ENCODE data around the gene MYH14.

The MYH14 gene

DNA sequence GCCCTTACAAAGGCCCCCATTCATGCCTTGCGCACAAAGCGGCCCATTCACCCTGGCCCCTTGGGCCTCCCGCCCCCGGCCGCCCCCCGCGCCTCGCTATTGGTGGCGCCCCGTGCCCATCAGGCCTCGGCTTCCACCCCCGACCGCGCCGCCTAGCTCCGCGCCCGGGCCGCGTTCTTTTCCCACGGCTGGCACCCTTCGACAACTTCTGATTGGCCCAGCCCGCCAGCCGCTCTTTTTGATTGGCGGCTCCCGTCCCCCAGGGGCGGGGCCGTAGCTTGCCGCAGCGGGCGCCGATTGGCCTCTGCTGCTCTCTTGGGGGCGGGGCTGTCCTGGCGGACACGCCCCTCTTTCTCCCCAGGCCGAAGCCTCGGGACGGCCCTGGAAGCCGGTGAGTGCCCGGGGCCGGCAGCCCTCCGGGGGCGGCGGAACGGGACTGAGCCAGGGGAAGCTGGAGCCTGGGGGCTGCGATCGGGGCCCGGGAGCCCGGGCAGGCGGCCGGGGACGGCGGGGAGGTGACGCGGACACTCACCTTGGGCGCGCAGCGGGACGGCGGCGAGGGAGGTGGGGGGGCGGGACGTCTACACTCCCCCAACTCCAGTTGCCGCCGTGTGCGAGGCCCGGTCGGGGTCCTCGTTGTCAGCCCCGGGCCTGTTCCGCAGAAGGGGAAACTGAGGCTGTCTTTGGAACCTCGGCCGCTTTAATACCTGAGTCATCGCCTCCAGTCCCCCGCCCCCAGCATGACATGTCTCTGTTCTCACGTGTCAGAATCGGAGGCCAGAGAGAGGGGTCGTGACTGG is at the start of gene MYH14:
Gene MYH14 (plus strand): TSS at position 342 of the 800 bp plus-strand sequence. CDS start 6,744 bp downstream, outside the sequence.
- Histone ChIP-seq H2AFZ (ENCODE audit: low read length, unreplicated experiment) (no peak within 1 kb of the TSS), H3K27me3 (ENCODE audit: insufficient read depth, low read length) (peaks cover 52% of the 10 kb centered on the region), H3K4me3 (ENCODE audit: low read depth, low read length) (no peak within 1 kb of the TSS), H3K4me1 (ENCODE audit: control insufficient read depth, insufficient read depth, low read length, unreplicated experiment) (no peaks in the 10 kb centered on the region), H3K36me3 (ENCODE audit: insufficient read depth, low read length) (no peaks in the 10 kb centered on the region), H3K79me2 (ENCODE audit: control insufficient read depth, insufficient read depth, low read length, unreplicated experiment) (no peaks in the 10 kb centered on the region), H3K27ac (ENCODE audit: low read depth, low read length) (no peak within 1 kb of the TSS)

DNA sequence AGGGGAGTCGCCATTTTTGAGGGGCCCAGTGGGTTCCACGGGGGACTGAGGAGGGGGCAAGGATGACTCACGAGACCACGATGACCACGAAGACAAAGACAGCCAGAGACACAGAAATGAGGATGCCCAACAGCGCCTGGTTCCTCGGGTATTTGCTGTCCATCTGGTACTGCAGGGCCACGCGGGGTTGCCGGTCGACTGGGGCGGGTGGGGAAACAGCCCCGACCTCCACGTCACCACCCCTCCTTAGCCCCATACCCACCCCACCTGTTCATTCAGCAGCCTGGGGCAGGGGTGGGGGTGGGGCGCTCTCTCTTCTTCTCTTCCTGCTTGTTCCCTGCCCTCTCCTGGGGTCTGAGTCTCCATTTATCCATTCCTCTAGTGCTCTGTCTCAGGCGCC is 48.9 kb upstream of the MYH14 start:
- Histone ChIP-seq H3K36me3 (ENCODE audit: insufficient read depth, low read length) (no peaks in the 10 kb centered on the region), H3K79me2 (ENCODE audit: control insufficient read depth, insufficient read depth, low read length, unreplicated experiment) (no peaks in the 10 kb centered on the region), H3K4me1 (ENCODE audit: control insufficient read depth, insufficient read depth, low read length, unreplicated experiment) (no peaks in the 10 kb centered on the region), H3K4me3 (ENCODE audit: low read depth, low read length) (no peak overlapping the region), H3K27me3 (ENCODE audit: insufficient read depth, low read length) (no peaks in the 10 kb centered on the region), H3K27ac (ENCODE audit: low read depth, low read length) (no peak overlapping the region), H2AFZ (ENCODE audit: low read length, unreplicated experiment) (no peak overlapping the region)

DNA sequence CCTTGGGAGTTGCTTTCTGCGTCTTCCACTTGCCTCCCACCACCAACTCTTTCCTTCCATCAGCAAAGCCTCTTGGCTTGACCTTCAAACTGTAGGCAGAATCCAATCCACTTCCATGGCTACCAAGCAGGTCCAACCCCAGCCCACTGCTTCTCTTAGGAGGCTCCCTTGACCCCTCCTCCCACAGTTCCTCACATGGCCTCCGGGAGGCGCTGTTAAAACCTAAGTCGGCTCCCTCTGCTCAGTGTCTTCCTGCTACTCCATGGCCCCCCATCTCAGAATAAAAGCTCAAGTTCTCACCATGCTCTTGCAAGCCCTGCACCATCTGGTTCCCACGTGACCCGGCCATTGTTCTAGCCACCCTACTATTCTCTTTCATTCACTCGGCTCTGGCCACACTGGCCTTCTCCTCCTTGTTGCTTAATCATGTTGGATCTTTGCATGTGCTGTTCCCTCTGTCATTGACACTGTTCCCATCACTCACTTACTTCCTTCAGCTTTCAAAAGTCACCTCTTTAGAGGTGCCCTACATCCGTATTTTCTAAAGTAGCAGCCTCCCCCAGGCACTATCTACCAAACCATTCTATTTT is 47.8 kb upstream of the MYH14 start:
- Histone ChIP-seq H2AFZ (ENCODE audit: low read length, unreplicated experiment) (no peak overlapping the region), H3K4me1 (ENCODE audit: control insufficient read depth, insufficient read depth, low read length, unreplicated experiment) (no peaks in the 10 kb centered on the region), H3K4me3 (ENCODE audit: low read depth, low read length) (no peak overlapping the region), H3K36me3 (ENCODE audit: insufficient read depth, low read length) (no peaks in the 10 kb centered on the region), H3K79me2 (ENCODE audit: control insufficient read depth, insufficient read depth, low read length, unreplicated experiment) (no peaks in the 10 kb centered on the region), H3K27me3 (ENCODE audit: insufficient read depth, low read length) (no peaks in the 10 kb centered on the region), H3K27ac (ENCODE audit: low read depth, low read length) (no peak overlapping the region)

DNA sequence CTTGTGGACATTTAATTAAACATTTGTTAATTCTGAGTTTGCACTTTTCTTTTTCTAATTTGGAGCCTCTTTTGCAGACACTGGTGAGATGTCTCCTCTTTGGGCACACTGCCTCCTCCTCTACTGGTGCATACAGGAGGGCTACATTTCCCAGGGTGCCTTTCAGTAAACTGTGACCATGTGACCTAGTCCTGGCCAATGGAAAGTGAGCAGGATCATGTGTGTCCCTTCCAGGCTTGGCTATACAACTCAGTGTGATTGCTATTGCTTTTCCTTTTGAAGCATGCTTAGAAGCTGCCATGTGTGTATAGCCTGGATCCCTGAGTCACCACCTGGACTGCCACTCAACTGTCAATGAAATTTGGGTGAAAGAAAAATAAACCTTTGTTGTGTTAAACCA is 44.8 kb upstream of the MYH14 start:
- Histone ChIP-seq H3K27me3 (ENCODE audit: insufficient read depth, low read length) (no peaks in the 10 kb centered on the region), H2AFZ (ENCODE audit: low read length, unreplicated experiment) (no peak overlapping the region), H3K27ac (ENCODE audit: low read depth, low read length) (no peak overlapping the region), H3K36me3 (ENCODE audit: insufficient read depth, low read length) (no peaks in the 10 kb centered on the region), H3K4me1 (ENCODE audit: control insufficient read depth, insufficient read depth, low read length, unreplicated experiment) (no peaks in the 10 kb centered on the region), H3K4me3 (ENCODE audit: low read depth, low read length) (no peak overlapping the region), H3K79me2 (ENCODE audit: control insufficient read depth, insufficient read depth, low read length, unreplicated experiment) (no peaks in the 10 kb centered on the region)

DNA sequence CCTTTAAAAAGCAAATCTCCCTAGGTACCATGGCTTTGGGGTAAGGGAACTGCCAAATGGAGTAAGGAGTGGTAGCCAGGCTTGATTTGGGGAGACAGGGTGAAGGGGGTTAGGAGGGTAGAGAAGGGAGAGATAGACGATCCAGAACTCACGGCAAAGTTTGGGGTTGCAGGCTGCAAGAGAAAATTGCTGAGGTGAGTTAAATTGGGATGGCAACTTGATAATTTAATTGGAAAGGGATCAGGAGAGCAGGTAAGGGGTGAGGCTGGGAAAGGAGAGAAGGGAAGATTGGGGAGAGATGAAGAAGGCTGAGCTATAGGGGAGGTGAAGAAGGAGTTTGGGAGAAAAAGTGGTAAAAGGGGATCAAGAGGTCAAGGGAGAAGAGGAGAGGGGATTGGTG is 44.3 kb upstream of the MYH14 start:
- Histone ChIP-seq H3K79me2 (ENCODE audit: control insufficient read depth, insufficient read depth, low read length, unreplicated experiment) (no peaks in the 10 kb centered on the region), H3K27ac (ENCODE audit: low read depth, low read length) (no peak overlapping the region), H3K27me3 (ENCODE audit: insufficient read depth, low read length) (no peaks in the 10 kb centered on the region)

DNA sequence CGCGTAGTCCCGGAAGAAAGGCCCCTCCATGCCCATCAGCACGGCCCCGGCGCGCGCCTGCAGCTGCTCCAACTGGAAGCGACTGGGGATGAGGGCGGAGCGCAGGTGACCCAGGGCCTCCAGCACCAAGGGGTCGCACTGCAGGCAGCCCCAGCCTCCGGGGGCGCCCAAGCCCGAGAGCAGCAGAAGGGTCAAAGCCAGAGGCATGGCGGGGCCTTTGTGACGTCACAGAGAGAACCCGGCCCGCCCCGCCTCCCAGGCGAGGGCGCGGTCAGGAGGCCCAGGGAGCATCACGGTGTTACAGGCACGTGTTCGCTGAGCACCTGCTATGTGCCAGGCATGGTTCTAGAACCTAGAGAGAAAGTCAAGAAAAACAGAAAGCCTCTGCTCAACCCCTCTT is 40.4 kb upstream of the MYH14 start, which contains the start of gene IZUMO2:
Gene IZUMO2 (minus strand): TSS at position 294 of the 400 bp plus-strand sequence. CDS start 87 bp downstream, at position 207.
- no peak within 1 kb of the TSS for H2AFZ ChIP-seq (ENCODE audit: low read length, unreplicated experiment)
- no peaks in the 10 kb centered on the region for H3K36me3 ChIP-seq (ENCODE audit: insufficient read depth, low read length)
- H3K27ac ChIP-seq (ENCODE audit: low read depth, low read length) = no peak within 1 kb of the TSS
- no peak within 1 kb of the TSS for H3K4me3 ChIP-seq (ENCODE audit: low read depth, low read length)
- no peaks in the 10 kb centered on the region for H3K4me1 ChIP-seq (ENCODE audit: control insufficient read depth, insufficient read depth, low read length, unreplicated experiment)
- no peaks in the 10 kb centered on the region for H3K79me2 ChIP-seq (ENCODE audit: control insufficient read depth, insufficient read depth, low read length, unreplicated experiment)
- no peaks in the 10 kb centered on the region for H3K27me3 ChIP-seq (ENCODE audit: insufficient read depth, low read length)

More for the DNA sequence above, 44.3 kb upstream of the MYH14 start:
- Histone ChIP-seq H3K4me1 (ENCODE audit: control insufficient read depth, insufficient read depth, low read length, unreplicated experiment) (no peaks in the 10 kb centered on the region), H3K4me3 (ENCODE audit: low read depth, low read length) (no peak overlapping the region), H3K36me3 (ENCODE audit: insufficient read depth, low read length) (no peaks in the 10 kb centered on the region), H2AFZ (ENCODE audit: low read length, unreplicated experiment) (no peak overlapping the region)

DNA sequence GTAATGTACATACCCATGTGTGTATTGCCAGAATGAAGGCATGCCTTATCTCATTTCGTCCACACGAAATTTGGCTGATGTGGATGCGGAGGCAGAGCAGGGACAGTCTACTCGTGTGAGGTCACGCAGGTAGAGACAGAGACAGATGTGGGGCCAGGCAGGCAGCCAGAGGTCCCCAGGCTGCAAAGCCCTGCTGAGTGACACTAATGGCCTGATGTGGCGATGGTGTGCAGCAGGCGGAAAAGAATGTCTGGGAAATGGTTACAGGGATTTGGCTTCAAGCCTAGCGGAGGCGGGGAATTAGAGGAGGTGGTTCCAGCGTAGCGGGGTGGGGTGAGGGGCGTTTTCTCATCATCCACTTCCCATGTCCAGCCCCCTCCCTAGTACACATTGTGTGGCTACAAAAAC is 36.1 kb upstream of the MYH14 start:
- Histone ChIP-seq H3K36me3 (ENCODE audit: insufficient read depth, low read length) (no peaks in the 10 kb centered on the region), H3K27me3 (ENCODE audit: insufficient read depth, low read length) (no peaks in the 10 kb centered on the region), H3K79me2 (ENCODE audit: control insufficient read depth, insufficient read depth, low read length, unreplicated experiment) (no peaks in the 10 kb centered on the region), H3K4me3 (ENCODE audit: low read depth, low read length) (no peak overlapping the region), H3K27ac (ENCODE audit: low read depth, low read length) (no peak overlapping the region), H2AFZ (ENCODE audit: low read length, unreplicated experiment) (no peak overlapping the region), H3K4me1 (ENCODE audit: control insufficient read depth, insufficient read depth, low read length, unreplicated experiment) (no peaks in the 10 kb centered on the region)

DNA sequence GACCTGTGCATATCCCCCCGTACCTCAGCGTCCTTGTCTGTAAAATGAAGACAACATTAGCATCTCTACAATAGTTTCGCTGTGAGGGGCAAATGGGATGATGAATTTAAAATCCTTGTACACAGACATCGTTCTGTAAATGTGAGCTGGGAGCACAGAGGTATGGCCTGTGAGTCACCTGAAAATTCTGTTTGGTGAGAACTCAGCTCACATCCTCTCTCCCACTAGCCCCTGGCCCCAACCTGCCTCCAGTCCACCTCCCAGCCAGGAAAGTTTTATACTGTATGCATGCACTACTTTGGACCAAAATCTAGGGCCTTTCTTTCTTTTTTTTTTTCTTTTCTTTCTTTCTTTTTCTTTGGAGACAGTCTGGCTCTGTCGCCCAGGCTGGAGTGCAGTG is 31.7 kb upstream of the MYH14 start:
- Histone ChIP-seq H3K36me3 (ENCODE audit: insufficient read depth, low read length) (no peaks in the 10 kb centered on the region), H3K4me3 (ENCODE audit: low read depth, low read length) (no peak overlapping the region), H3K27ac (ENCODE audit: low read depth, low read length) (no peak overlapping the region), H2AFZ (ENCODE audit: low read length, unreplicated experiment) (no peak overlapping the region), H3K79me2 (ENCODE audit: control insufficient read depth, insufficient read depth, low read length, unreplicated experiment) (no peaks in the 10 kb centered on the region), H3K27me3 (ENCODE audit: insufficient read depth, low read length) (no peaks in the 10 kb centered on the region), H3K4me1 (ENCODE audit: control insufficient read depth, insufficient read depth, low read length, unreplicated experiment) (no peaks in the 10 kb centered on the region)

DNA sequence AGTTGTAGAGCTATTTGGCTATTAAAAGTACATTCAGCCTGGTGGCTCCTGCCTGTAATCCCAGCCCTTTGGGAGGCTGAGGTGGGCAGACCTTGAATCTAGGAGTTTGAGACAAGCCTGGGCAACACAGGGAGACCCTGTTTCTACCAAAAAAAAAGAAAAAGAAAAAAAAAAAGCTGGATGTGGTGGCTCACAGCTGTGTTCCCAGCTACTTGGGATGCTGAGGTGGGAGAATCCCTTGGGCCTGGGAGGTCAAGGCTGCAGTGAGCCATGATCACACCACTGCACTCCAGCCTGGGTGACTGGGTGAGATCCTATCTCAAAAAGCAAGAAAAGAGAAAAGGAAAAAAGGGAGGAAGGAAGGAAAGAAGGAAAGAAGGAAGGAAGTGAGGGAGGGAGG is 30.7 kb upstream of the MYH14 start:
- no peaks in the 10 kb centered on the region for H3K27me3 ChIP-seq (ENCODE audit: insufficient read depth, low read length)
- H3K36me3 ChIP-seq (ENCODE audit: insufficient read depth, low read length) = no peaks in the 10 kb centered on the region
- H3K4me1 ChIP-seq (ENCODE audit: control insufficient read depth, insufficient read depth, low read length, unreplicated experiment) = no peaks in the 10 kb centered on the region
- no peaks in the 10 kb centered on the region for H3K79me2 ChIP-seq (ENCODE audit: control insufficient read depth, insufficient read depth, low read length, unreplicated experiment)
- H2AFZ ChIP-seq (ENCODE audit: low read length, unreplicated experiment) = no peak overlapping the region
- no peak overlapping the region for H3K27ac ChIP-seq (ENCODE audit: low read depth, low read length)
- no peak overlapping the region for H3K4me3 ChIP-seq (ENCODE audit: low read depth, low read length)

DNA sequence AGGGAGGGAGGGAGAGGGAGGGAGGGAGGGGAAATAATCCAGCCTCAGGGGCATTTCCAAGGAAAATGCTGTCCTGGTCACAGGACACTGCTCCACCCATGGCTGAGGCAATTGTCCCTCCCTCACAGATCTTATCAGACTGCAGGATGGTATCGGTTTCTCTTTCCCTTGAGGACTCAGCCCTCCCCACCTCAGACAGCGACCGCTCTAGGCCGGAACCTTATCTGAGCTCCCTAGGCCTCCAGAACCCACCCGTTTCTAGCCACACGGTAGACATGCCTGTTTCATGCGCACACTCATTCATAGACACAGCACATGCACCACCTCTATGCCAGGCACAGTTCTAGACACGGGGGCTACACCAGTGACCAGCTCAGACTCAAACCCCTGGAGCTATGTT is 30.3 kb upstream of the MYH14 start:
- H2AFZ ChIP-seq (ENCODE audit: low read length, unreplicated experiment) = no peak overlapping the region
- no peak overlapping the region for H3K4me3 ChIP-seq (ENCODE audit: low read depth, low read length)
- H3K27ac ChIP-seq (ENCODE audit: low read depth, low read length) = no peak overlapping the region
- H3K27me3 ChIP-seq (ENCODE audit: insufficient read depth, low read length) = no peaks in the 10 kb centered on the region
- no peaks in the 10 kb centered on the region for H3K79me2 ChIP-seq (ENCODE audit: control insufficient read depth, insufficient read depth, low read length, unreplicated experiment)
- H3K36me3 ChIP-seq (ENCODE audit: insufficient read depth, low read length) = no peaks in the 10 kb centered on the region
- H3K4me1 ChIP-seq (ENCODE audit: control insufficient read depth, insufficient read depth, low read length, unreplicated experiment) = no peaks in the 10 kb centered on the region

Data from ACC112 (cell line).